GM19238 (cell line): ENCODE measurements around the gene CHST12.
"Not testable (repeated sequence)": the region's sequence is repeated elsewhere in the genome, so short reads cannot be mapped to it uniquely, and the experiment has no call there.

Source experiments
- DNase-seq: peaks from one replicate; pipeline ENCODE4 v3.0.0; 2011; ENCODE audit warnings: low spot score; ENCODE audit not compliant: insufficient read length

CHST12 gene

DNA sequence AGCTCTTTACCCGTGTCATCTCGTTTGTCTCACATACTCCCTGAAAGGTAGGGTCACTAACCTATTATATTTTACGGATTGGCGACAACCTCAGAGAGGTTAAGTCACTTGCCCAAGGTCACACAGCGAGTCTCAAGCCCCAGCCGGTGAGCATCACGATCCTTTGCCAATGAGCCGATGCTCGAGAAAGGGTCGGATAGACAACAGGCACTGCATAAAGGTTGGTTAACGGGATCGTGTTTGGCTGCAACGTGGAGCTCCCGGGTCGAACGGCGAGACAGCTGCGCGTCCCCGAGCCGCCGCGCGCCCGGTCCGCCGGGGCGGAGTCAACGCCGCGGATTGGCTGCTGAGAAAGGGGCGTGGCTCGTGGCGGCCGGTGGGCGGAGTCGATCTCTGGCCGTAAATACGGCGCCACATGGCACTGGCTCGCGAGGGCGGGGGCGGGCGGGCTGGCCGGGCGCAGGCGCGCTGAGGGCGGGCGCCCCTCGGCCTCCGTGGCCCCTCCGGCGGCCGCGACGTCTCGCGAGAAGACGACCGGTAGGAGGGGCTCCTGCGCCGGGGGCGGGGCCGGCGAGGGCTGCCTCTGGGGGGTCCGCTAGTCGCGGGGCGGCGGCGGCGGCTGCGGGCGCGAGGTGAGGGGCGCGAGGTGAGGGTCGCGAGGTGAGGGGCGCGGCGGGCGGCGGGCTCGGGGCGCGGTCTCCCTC, at the start of gene CHST12:
Gene CHST12, plus strand, starts transcription at position 598 of the 704 bp plus-strand sequence. CDS start 29,029 bp downstream, outside the sequence.
- DNase-seq = peak; percentile 95

DNA sequence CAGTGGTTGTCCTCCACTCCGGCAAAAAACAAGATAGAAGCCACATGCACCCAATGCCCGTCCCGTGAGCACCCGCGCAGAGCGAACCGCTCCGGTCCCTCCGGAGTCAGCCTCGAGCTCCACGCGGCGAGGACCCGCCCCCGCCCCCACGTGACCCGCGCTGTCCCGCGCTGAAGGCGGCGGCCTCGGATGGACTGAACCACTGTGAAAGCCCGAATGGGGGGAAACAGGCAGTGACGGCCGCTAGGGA, 49.5 kb upstream of the CHST12 start:
- peak; percentile 96 for DNase-seq

DNA sequence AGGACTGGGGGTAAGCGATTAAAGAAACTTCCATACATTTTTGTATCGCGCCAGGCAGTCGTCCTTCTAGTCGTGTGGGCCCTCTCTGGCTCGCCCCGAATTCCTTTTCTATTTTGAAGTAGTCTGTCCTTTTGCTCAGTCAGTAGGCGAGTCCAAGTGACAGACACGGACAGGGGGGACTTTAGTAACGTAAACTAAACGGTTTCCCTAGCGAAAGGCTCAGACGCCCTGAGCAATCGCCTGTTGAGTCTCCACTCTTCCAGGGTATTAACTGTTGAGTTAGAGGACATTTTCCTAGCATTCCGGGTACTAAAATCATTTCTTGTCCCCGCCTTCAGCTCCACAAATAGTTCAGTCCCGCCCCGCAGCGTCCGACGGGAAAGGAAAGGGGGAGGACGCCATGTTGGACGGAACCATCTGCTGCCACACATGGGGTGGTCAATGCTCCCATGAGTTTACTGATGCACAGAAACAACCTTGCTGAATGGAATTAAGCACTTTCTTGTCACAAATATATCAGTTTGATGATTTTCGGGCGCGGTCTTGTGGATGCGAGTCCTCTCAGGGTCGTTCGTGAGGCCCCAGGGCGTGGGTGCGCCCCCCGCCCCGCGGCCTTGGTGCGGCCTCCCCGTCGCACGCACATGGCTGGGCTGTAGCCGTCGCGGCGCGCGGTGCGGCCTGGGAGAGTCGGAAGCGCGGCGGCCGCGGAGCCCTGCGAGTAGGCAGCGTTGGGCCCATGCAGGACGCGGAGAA, 49.0 kb upstream of the CHST12 start, which contains the start of gene EIF3B:
Gene EIF3B, plus strand, starts transcription at position 642 of the 753 bp plus-strand sequence. Its CDS starts 95 bp downstream, at position 737.
- DNase-seq = peak; percentile 92

DNA sequence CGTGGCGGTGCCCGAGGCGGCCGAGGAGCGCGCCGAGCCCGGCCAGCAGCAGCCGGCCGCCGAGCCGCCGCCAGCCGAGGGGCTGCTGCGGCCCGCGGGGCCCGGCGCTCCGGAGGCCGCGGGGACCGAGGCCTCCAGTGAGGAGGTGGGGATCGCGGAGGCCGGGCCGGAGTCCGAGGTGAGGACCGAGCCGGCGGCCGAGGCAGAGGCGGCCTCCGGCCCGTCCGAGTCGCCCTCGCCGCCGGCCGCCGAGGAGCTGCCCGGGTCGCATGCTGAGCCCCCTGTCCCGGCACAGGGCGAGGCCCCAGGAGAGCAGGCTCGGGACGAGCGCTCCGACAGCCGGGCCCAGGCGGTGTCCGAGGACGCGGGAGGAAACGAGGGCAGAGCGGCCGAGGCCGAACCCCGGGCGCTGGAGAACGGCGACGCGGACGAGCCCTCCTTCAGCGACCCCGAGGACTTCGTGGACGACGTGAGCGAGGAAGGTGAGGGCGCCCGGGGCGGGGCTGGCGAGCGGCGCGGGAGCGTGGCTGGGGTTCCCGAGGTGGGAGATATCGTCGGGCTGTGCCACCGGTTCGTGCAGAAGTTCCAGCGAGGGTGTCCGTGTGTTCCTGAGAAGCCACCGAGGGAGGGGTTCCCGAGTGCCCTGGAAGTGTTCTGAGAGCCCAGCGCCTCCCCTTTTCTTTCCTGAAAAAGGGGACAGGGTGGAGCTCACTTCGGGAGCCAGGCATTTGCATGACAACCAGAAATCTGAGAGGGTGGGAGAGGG, 48.3 kb upstream of the CHST12 start:
- no peak for DNase-seq

GRCh38 chr7:2355705-2356008, 47.8 kb upstream of the CHST12 start:
- DNase-seq = no peak

DNA sequence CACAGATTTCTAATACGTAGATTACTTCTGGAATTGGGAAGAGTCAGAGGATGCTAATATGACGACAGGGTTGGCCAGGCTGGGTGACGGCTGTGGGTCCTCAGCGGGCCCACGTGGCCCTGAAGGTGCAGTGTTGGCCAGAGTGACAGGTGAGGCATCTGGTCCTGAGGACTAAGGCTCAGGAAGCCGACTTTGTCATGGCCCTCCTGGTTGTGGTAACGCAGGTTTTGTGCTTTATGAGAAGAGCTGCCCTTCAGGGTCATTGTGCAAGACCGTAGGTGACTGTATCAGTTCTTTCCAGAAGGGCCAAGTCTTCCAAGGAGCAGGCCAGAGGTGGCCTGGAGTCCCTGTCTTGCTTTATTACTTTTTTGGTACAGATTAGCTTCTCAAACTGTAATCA, 46.2 kb upstream of the CHST12 start:
- no peak for DNase-seq

DNA sequence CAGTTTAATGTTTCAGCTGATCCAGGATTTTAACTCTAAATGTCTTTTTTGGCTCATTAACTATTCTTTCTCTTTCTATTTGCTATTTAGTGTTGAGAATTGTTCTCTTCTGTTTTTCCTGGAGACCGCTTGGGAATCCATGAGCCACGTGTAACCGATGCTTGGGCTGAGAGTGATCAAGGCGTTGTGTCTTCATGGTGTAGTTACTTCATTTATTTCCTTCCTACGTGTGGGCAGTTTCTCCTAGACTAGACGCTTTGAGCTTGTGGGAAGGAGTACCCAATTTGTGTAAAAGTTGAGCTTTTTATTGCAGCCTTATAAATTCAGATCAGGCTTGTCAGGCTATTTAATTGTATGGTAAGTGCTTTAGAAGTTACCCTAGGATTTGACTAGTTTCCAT, 45.8 kb upstream of the CHST12 start:
- no peak for DNase-seq

DNA sequence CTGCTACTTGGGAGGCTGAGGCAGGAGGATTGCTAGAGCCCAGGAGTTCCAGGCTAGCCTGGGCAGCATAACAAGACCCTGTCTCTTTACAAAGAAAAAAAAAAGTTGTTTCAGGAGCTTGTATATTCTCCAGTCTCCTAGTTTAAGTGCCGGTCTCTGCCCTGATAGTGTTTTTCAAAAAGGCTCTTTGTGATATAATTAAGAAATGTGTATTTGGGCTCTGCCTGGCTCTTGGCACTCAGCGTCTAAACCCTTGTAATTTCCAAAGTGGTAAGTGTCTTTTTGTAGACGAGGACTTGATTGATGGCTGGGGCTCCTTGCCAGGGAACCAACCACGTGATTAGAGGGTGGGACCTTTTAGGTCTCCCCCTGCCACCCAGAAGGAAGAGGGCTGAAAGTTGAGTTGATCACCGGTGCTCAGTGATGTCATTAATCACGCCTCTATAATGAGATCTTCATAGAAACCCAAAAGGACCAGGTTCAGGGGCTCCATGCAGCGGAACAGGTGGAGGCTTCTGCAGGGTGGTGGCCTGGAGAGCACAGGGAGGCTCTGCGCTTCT, 44.4 kb upstream of the CHST12 start:
- DNase-seq = no peak

DNA sequence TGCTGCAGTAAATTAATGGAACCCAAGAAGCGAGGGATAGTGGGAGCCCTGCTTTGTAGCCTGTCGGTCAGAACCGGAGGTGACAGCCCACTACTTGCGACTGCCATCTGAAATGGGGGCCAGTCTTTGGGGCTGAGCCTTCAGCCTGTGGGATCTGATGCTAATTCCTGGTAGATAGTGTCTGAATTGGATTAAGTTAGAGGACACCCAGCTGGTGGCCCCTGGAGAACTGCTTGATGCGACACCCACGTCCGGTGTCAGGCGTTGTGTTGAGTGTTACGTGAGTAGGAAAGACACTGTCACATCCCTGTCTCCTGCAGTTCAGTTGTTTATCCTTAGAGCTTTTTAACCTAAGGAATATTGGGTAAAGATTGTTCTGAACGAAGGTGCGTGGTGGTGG, 43.8 kb upstream of the CHST12 start:
- DNase-seq = no peak

DNA sequence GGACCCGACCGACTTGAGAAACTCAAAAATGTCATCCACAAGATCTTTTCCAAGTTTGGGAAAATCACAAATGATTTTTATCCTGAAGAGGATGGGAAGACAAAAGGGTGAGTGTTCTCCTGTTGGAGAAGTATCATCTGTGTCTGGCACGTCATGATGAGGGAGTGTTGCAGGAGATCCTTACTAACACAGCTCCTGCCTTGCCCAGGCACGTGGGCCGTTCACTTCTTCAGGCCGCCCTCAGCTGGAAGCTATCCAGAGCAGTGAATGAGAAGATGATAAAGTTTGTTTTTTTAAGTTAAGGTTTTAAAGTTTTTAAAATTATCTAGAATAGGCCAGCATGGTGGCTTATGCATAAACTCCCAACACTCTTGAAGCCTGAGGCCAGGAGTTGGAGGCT, 42.6 kb upstream of the CHST12 start:
- DNase-seq = no peak

DNA sequence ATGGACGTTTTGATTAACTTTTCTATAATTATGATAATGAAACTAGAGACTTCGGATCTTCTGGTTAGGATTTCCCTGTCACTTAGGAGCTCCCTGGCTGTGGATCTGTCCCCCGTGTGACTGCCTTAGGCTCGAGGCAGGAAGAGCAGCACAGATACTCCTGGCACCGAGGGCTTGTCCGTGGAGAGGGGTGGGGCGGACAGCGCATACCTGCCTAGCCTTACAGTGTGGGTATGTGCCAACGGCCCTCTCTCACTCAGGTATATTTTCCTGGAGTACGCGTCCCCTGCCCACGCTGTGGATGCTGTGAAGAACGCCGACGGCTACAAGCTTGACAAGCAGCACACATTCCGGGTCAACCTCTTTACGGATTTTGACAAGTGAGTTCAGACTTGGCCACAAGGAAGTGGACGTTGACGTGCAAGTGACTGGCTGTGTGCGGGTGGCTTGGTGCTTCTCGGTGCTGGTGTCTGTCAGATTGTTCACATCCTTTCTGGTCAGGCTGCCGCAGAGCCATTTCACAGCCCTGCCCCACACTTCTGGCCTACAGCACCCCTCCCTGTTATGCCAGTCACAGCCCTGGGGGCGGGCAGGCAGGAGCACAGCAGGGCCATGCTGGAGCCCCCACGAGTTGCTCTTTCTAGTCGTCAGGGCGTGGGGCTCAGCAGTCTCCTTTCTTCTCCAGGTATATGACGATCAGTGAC, 40.9 kb upstream of the CHST12 start:
- DNase-seq = no peak

- no peak for DNase-seq
Observed at GRCh38 chr7:2369139-2369538, 34.3 kb upstream of the CHST12 start.

- no peak for DNase-seq
Observed at GRCh38 chr7:2371329-2371728, 32.1 kb upstream of the CHST12 start.

DNA sequence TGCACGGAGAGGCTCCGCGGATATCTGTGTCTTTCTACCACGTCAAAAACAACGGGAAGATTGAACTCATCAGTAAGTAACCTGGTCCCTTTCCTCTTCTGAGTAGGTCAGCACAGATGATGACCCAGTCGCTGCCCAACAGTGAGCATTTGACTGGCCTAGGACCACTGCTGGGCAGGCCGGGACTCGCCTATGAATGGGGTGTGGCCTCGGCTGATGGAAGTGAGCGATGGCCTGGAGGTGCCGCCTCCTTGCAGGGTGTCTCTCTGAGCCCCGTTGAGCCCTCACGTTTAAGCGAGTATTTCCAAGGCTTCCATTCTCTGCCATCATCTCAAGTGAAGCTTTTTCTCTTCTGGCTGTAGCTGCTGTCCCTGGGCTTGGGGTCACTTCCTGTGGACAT, 30.7 kb upstream of the CHST12 start:
- DNase-seq = no peak

DNA sequence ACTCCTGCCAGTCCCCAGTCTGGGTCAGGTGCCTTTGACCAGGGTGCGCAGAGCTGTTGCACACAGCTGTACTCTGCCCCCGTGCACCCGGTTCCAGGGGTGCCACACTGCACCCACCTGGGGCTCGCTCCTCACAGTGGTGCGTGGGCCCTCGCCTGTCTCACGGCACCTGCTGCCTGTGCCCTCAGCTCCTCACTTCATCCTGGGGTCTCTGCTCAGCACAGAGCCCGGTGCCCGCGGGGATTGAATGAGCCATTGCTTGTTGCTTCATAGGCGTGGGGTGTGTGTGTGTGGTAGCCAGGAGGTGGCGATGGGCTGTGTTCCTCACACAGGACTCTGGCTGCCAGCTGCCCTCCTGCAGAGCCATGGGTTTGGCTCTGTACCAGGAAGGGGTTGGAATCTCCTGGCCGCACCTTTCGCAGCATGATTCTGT, 30.3 kb upstream of the CHST12 start:
- no peak for DNase-seq

DNA sequence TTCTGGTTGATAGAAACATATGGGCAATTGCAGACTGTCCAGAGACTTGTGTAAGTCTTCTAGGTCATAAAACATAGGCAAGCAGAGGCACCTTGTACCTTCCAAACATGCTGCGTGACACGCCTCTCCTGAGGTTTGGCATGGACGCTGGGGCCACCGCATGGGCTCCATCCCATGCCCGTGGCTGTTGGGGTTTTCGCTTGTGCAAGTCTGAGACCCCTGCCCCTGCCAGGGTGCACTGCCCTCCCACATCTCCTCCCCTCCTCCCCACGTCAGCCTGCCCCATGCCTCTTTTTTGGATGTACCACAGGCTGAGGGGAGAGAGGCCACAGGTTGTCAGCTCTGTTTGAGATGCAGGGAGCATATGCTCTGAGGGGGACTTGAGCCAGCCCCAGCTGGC, 29.8 kb upstream of the CHST12 start:
- DNase-seq = no peak

GRCh38 chr7:2374401-2374800, 29.0 kb upstream of the CHST12 start:
- DNase-seq = no peak

DNA sequence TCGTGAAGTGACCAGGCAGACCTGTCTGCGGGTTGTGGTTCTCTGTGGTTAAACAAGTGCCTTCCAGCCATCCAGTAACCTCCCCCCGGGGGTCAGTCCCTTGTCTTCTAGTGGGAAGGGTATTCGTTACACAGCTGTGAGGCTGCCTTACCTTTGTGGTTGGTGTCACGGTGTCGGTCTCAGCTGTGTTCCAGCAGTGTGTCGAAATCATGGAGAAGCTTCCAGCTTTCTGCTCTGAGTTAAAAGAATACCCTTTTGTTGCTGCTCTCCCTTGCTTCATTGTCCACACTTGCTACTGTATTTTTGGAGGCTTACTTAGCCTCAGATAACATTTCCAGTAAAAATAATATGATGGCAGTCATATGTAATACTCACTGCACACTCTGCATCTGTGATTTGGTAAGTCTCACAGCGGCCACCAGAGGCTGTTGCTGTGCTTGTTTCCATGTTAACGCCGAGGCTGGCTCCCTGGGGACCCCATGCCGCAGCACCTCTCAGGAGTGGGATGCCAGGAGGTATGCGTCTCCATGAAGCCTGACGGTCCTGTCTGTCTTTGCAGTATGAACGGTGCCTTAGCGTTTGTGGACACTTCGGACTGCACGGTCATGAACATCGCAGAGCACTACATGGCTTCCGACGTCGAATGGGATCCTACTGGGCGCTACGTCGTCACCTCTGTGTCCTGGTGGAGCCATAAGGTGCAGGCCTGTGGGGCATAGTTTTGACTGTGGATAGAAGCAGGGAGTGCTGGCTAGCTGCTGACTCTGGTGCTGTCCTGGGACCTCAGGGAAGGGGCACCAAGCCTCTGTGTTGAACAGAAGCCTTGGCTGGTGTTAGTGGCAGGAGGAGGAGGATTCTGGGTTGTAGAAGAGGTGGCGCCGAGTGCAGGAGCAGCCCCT, 28.3 kb upstream of the CHST12 start:
- no peak for DNase-seq

DNA sequence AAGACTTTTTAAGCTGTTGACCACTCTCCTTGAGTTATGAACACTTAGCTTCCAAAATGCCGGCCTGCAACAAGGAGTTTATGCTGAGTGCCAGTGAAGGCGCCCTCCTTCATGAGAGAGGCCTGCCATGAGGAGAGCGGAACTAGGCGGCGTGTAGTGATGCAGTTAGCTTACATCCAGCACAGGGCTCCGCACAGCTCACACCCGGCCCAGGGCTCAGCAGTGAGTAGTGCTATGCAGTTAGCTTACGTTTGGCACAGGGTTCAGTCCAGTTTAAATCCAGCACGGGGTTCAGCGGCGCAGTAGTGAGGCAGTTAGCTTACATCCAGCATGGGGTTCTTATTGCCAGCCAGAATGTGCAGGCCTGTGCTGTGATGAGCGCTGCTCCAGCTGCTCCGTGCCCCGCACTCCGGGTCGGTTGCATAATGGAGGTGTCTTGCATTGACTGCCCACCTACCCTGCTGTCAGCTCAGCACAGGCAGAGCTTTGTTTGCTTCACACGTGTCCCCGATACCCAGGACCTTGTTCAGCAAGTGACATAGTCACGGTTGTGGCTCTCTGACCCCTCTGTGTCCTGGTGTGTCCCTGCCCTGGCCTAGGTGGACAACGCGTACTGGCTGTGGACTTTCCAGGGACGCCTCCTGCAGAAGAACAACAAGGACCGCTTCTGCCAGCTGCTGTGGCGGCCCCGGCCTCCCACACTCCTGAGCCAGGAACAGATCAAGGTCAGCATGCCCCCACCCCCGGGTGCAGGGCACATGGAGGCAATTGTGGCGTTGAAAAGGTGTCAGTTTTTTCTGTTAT, 26.9 kb upstream of the CHST12 start:
- no peak for DNase-seq

- DNase-seq = not testable (repeated sequence)
Observed at GRCh38 chr7:2377492-2377891, 25.9 kb upstream of the CHST12 start.
